A673 (cell line): ENCODE measurements around the gene NGEF. TPM values are rescaled to one million over a fixed set of nuclear protein-coding genes. Genes with fewer than 3 reads are reported as not detected.

Source experiments
- BruUV-seq: library from RNA; stranded (reverse); fragments of 400-500 nt; replicated peaks from 2 replicates; lab custom pipeline; 2021; lab: Mats Ljungman, UMichigan
- CTCF ChIA-PET: fragments of 300-600 bp; sonication (Branson Sonifier 250); formaldehyde crosslinking; loops from one replicate; lab custom pipeline; 2022; ENCODE audit warnings: antibody characterized with exemption; lab: Charles Lee
- POLR2A ChIA-PET: fragments of 300-600 bp; sonication (Branson Sonifier 250); formaldehyde crosslinking; loops from one replicate; lab custom pipeline; 2022; ENCODE audit warnings: antibody characterized with exemption; ENCODE audit not compliant: low non-redundant PET; lab: Charles Lee
- DNase-seq: peaks from one replicate; pipeline ENCODE4 v3.0.0-alpha.2; 2015; ENCODE audit warnings: low spot score
- H3K27ac ChIP-seq: fragments of 200-600 bp; sonication (generic); 2 replicates; pipeline ENCODE4 v1.5.1; 2016; ENCODE audit warnings: mixed run types, low read depth, mild to moderate bottlenecking, mixed read lengths, antibody characterized with exemption, low read length; ENCODE audit not compliant: poor library complexity, severe bottlenecking
- H3K27me3 ChIP-seq: fragments of 200-600 bp; sonication (generic); replicated peaks from 2 replicates; pipeline ENCODE4 v1.6.1; 2017; ENCODE audit warnings: mixed run types, low read depth, mild to moderate bottlenecking, mixed read lengths, antibody characterized with exemption, low read length; ENCODE audit not compliant: insufficient read depth, poor library complexity
- H3K36me3 ChIP-seq: fragments of 200-600 bp; sonication (generic); 2 replicates; pipeline ENCODE4 v1.6.1; 2016; ENCODE audit warnings: mixed run types, mild to moderate bottlenecking, mixed read lengths, antibody characterized with exemption, low read length; ENCODE audit not compliant: insufficient read depth, poor library complexity, severe bottlenecking
- H3K4me1 ChIP-seq: fragments of 200-600 bp; sonication (generic); 2 replicates; pipeline ENCODE4 v1.6.1; 2017; ENCODE audit warnings: mixed run types, mild to moderate bottlenecking, mixed read lengths, antibody characterized with exemption, low read length; ENCODE audit not compliant: insufficient read depth, poor library complexity, severe bottlenecking
- H3K4me3 ChIP-seq: fragments of 200-600 bp; sonication (generic); 2 replicates; pipeline ENCODE4 v1.5.1; 2016; ENCODE audit warnings: low read depth, mixed run types, mild to moderate bottlenecking, mixed read lengths, low read length; ENCODE audit not compliant: poor library complexity, severe bottlenecking
- H3K9me3 ChIP-seq: fragments of 200-600 bp; sonication (generic); 2 replicates; pipeline ENCODE4 v1.6.1; 2016; ENCODE audit warnings: mixed run types, low read depth, mild to moderate bottlenecking, mixed read lengths, antibody characterized with exemption, low read length; ENCODE audit not compliant: poor library complexity, severe bottlenecking
- EZH2 ChIP-seq: fragments of 200-600 bp; sonication (generic); IDR thresholded peaks from 2 replicates; pipeline ENCODE4 v1.6.1; 2017; ENCODE audit warnings: borderline replicate concordance, low read depth, mild to moderate bottlenecking, mixed read lengths, antibody characterized with exemption, low read length; ENCODE audit not compliant: poor library complexity, severe bottlenecking
- intact Hi-C: fragments of 100-400 bp; cut with micrococcal nuclease; formaldehyde crosslinking; loops from one replicate; pipeline ENCODE4 v1.10.0; 2022; ENCODE audit not compliant: unreplicated experiment
- total RNA-seq: library from RNA; stranded (reverse); gene quantifications from 2 replicates; pipeline ENCODE4 v1.2.3, GENCODE V29; 2021
- TF ChIP-seq, protein P1 (sequence below): fragments of 300-800, 200-600 bp; sonication (generic); conservative IDR thresholded peaks from 2 replicates; pipeline ENCODE4 v1.5.1; 2017; ENCODE audit warnings: low read depth, mild to moderate bottlenecking, antibody characterized with exemption, low read length, moderate library complexity, mixed read lengths

NGEF gene
- total RNA-seq, 1 experiment from 2014 or later, result 0.69 TPM

DNA sequence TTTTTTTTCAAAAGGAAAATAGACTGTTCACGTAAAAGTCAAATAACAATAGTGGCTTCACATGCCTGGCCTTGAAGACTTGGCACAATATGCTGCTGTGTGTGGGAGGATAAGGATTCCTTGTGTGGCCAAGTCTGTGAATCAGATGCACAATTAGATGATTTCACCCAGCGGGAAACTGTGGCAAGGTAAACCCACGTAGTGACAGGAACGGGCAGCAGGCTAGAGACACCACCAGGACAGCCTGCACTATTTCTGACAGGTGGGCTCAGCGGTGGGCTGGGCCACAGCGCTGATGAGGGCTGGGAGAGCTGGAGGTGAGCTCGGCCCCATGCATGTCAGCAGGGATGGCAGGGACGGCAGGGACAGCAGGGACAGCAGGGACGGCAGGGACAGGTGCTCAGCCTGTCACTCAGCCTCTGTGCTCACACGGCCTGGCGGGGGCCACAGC, 121.4 kb downstream of the NGEF start:
- intact Hi-C loops, result no loop called here
- TF ChIP-seq, protein P1, sequence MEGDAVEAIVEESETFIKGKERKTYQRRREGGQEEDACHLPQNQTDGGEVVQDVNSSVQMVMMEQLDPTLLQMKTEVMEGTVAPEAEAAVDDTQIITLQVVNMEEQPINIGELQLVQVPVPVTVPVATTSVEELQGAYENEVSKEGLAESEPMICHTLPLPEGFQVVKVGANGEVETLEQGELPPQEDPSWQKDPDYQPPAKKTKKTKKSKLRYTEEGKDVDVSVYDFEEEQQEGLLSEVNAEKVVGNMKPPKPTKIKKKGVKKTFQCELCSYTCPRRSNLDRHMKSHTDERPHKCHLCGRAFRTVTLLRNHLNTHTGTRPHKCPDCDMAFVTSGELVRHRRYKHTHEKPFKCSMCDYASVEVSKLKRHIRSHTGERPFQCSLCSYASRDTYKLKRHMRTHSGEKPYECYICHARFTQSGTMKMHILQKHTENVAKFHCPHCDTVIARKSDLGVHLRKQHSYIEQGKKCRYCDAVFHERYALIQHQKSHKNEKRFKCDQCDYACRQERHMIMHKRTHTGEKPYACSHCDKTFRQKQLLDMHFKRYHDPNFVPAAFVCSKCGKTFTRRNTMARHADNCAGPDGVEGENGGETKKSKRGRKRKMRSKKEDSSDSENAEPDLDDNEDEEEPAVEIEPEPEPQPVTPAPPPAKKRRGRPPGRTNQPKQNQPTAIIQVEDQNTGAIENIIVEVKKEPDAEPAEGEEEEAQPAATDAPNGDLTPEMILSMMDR, result no peak
- TF ChIP-seq EZH2, result no peak
- CTCF ChIA-PET, result no interaction called here
- POLR2A ChIA-PET, result no interaction called here
- H3K4me1 ChIP-seq, result no peaks in the 10 kb centered on the region
- no peak overlapping the region for H3K27ac ChIP-seq
- no peaks in the 10 kb centered on the region for H3K36me3 ChIP-seq
- no peaks in the 10 kb centered on the region for H3K9me3 ChIP-seq
- no peak overlapping the region for H3K4me3 ChIP-seq
- no TSS peak for BruUV-seq
- no peak for DNase-seq
- no peaks in the 10 kb centered on the region for H3K27me3 ChIP-seq

DNA sequence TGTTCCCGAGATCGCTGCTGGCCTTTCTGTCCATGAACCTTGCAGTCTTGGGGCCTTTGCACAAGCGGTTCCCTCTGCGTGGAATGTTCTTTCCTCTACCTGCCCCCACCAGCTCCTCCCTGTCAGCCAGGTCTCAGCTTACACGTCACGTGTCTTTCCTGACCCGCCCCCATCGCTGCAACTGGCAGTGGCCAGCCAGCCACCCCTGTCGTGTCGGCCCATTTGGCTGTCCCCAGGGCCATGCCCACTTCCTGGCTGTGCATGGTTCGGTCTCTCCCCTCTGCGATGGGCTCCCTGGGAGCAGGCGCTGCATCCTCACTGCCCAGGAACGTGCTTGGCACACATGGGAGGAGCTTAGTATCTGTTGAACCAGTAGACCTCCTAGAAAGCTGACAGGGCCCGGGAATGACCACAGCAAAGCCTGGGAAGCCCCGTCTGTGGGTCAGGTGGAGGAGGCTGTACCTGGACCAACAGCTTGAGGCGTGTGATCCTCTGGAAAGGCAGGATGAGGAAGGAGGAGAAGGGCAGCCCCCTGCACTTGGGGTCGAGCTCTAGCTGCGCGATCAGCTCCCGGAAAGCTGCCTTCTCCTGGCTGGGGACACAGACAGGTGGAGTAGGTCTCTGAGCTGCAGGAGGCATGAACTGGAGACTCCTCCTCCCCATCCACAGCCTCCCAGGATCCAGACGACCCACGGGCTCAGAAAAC, 122.0 kb downstream of the NGEF start:
- intact Hi-C loops, result no loop called here
- ChIA-PET CTCF (no interaction called here), POLR2A (no interaction called here)

DNA sequence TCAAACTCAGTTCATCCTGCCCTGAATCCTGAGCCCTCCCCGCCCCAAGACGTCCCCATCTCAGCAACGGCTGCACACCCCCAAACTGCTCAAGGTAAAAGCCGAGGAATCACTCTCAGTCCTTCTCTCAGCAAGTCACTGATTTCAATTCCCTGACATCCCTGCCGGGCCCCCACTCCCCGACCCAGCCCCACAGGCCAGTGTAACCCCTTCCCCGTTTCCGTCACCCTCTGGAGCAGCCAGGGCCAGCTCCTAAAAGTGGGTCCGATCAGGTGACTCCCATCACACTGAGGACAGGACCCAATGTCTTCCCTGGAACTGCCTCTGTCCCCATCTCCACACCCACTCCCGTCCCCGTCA, 122.5 kb downstream of the NGEF start:
- TF ChIP-seq, protein P1, result no peak
- no peak for TF ChIP-seq EZH2
- Histone ChIP-seq H3K27ac (no peak overlapping the region), H3K4me3 (no peak overlapping the region), H3K9me3 (no peaks in the 10 kb centered on the region), H3K27me3 (no peaks in the 10 kb centered on the region), H3K4me1 (no peaks in the 10 kb centered on the region), H3K36me3 (no peaks in the 10 kb centered on the region)
- CTCF ChIA-PET, result no interaction called here
- intact Hi-C loops, result no loop called here
- POLR2A ChIA-PET, result no interaction called here
- BruUV-seq, result no TSS peak
- DNase-seq, result no peak

More for the DNA sequence above, 122.0 kb downstream of the NGEF start:
- Histone ChIP-seq H3K27ac (no peak overlapping the region), H3K4me1 (no peaks in the 10 kb centered on the region), H3K4me3 (no peak overlapping the region), H3K36me3 (no peaks in the 10 kb centered on the region), H3K27me3 (no peaks in the 10 kb centered on the region), H3K9me3 (no peaks in the 10 kb centered on the region)
- peak; percentile 46 for DNase-seq
- TF ChIP-seq, protein P1, result no peak
- TF ChIP-seq EZH2, result no peak
- BruUV-seq, result no TSS peak
